Neural cell (in vitro differentiated cells): ENCODE measurements around the gene SEMA4B. TPM values are rescaled to one million over a fixed set of nuclear protein-coding genes. Genes with fewer than 3 reads are reported as not detected.

ENCODE experiments used
- H2AFZ ChIP-seq: fragments of 200-600, 300-800 bp; sonication (generic), shearing (Covaris generic); 2 replicates; pipeline ENCODE4 v1.6.0; 2014; ENCODE audit warnings: low read depth, mild to moderate bottlenecking, antibody characterized with exemption, low read length, moderate library complexity
- H3F3A ChIP-seq: fragments of 200-600 bp; shearing (Covaris generic); 2 replicates; pipeline ENCODE4 v1.6.1; 2016; ENCODE audit warnings: mild to moderate bottlenecking, moderate library complexity, mixed read lengths, antibody characterized with exemption, low read length; ENCODE audit not compliant: insufficient read depth, poor library complexity, severe bottlenecking
- H3K27ac ChIP-seq: fragments of 200-600, 300-800 bp; sonication (generic), shearing (Covaris generic); 2 replicates; pipeline ENCODE4 v1.5.1; 2014; ENCODE audit warnings: mild to moderate bottlenecking, low read length, moderate library complexity
- H3K27me3 ChIP-seq: fragments of 300-800, 200-600 bp; sonication (generic), shearing (Covaris generic); 2 replicates; pipeline ENCODE4 v1.6.0; 2014; ENCODE audit warnings: mild to moderate bottlenecking, low read depth, low read length, moderate library complexity; ENCODE audit not compliant: insufficient read depth
- H3K36me3 ChIP-seq: fragments of 300-800, 200-600 bp; sonication (generic), shearing (Covaris generic); 2 replicates; pipeline ENCODE4 v1.5.1; 2014; ENCODE audit warnings: mild to moderate bottlenecking, antibody characterized with exemption, low read length, moderate library complexity; ENCODE audit not compliant: insufficient read depth
- H3K4me2 ChIP-seq: fragments of 300-800, 200-600 bp; sonication (generic), shearing (Covaris generic); 2 replicates; pipeline ENCODE4 v1.6.0; 2014; ENCODE audit warnings: mild to moderate bottlenecking, low read length
- H3K4me3 ChIP-seq: fragments of 300-800, 200-600 bp; sonication (generic), shearing (Covaris generic); 2 replicates; pipeline ENCODE4 v1.5.1; 2014; ENCODE audit warnings: mild to moderate bottlenecking, low read length, moderate library complexity
- H3K79me2 ChIP-seq: fragments of 200-600 bp; shearing (Covaris generic); replicated peaks from 2 replicates; pipeline ENCODE4 v1.6.0; 2014; ENCODE audit warnings: mild to moderate bottlenecking, low read length, moderate library complexity; ENCODE audit not compliant: insufficient read depth
- H3K9ac ChIP-seq: fragments of 300-800, 200-600 bp; sonication (generic), shearing (Covaris generic); 2 replicates; pipeline ENCODE4 v1.6.1; 2016; ENCODE audit warnings: mild to moderate bottlenecking, low read length, mixed read lengths
- H3K9me2 ChIP-seq: fragments of 200-600 bp; shearing (Covaris generic); 2 replicates; pipeline ENCODE4 v1.6.1; 2016; ENCODE audit warnings: mild to moderate bottlenecking, low read length, mixed read lengths; ENCODE audit not compliant: insufficient read depth
- H3K9me3 ChIP-seq: fragments of 200-600, 300-800 bp; sonication (generic), shearing (Covaris generic); 2 replicates; pipeline ENCODE4 v1.6.1; 2016; ENCODE audit warnings: mild to moderate bottlenecking, mixed run types, low read length, moderate library complexity, mixed read lengths
- H4K20me1 ChIP-seq: fragments of 200-600 bp; shearing (Covaris generic); 2 replicates; pipeline ENCODE4 v1.6.1; 2016; ENCODE audit warnings: mild to moderate bottlenecking, mixed run types; ENCODE audit not compliant: insufficient read depth
- CTCF ChIP-seq: fragments of 450-650 bp; IDR thresholded peaks from 2 replicates; pipeline ENCODE4 v1.5.1; 2014; ENCODE audit warnings: antibody characterized with exemption, mild to moderate bottlenecking, moderate library complexity; ENCODE audit not compliant: poor library complexity, severe bottlenecking
- EP300 ChIP-seq: fragments of 450-650 bp; conservative IDR thresholded peaks from 2 replicates; pipeline ENCODE4 v1.6.1; 2014; ENCODE audit warnings: antibody characterized with exemption, mild to moderate bottlenecking, moderate library complexity; ENCODE audit not compliant: poor library complexity, severe bottlenecking
- EZH2 ChIP-seq: fragments of 200-600, 300-800 bp; shearing (Covaris generic), sonication (generic); IDR thresholded peaks from 2 replicates; pipeline ENCODE4 v1.6.1; 2014; ENCODE audit warnings: antibody characterized with exemption, low read length, borderline replicate concordance, mild to moderate bottlenecking; ENCODE audit not compliant: insufficient read depth, poor library complexity, severe bottlenecking
- MXI1 ChIP-seq: fragments of 450-650 bp; conservative IDR thresholded peaks from 2 replicates; pipeline ENCODE4 v1.6.1; 2014; ENCODE audit warnings: antibody characterized with exemption, mild to moderate bottlenecking; ENCODE audit not compliant: poor library complexity, severe bottlenecking
- POLR2AphosphoS5 ChIP-seq: IDR thresholded peaks from 2 replicates; pipeline ENCODE4 v1.6.1; 2012
- RAD21 ChIP-seq: fragments of 450-650 bp; conservative IDR thresholded peaks from 2 replicates; pipeline ENCODE4 v1.6.1; 2014; ENCODE audit warnings: antibody characterized with exemption, mild to moderate bottlenecking, moderate library complexity
- REST ChIP-seq: IDR thresholded peaks from 2 replicates; pipeline ENCODE4 v1.6.1; 2012; ENCODE audit warnings: borderline replicate concordance
- SMC3 ChIP-seq: fragments of 450-650 bp; conservative IDR thresholded peaks from 2 replicates; pipeline ENCODE4 v1.6.1; 2014; ENCODE audit warnings: antibody characterized with exemption, mild to moderate bottlenecking, moderate library complexity; ENCODE audit not compliant: poor library complexity
- TAF1 ChIP-seq: IDR thresholded peaks from 2 replicates; pipeline ENCODE4 v1.6.1; 2012; ENCODE audit warnings: low read depth
- polyA plus RNA-seq: library from polyadenylated mRNA; depleted of rRNA; stranded (reverse); fragments of >200 nt; gene quantifications from 2 replicates; pipeline ENCODE4 v1.2.3, GENCODE V29; 2014

The SEMA4B gene
- polyA plus RNA-seq, 1 donor from 2014 or later = 11.0 TPM

DNA sequence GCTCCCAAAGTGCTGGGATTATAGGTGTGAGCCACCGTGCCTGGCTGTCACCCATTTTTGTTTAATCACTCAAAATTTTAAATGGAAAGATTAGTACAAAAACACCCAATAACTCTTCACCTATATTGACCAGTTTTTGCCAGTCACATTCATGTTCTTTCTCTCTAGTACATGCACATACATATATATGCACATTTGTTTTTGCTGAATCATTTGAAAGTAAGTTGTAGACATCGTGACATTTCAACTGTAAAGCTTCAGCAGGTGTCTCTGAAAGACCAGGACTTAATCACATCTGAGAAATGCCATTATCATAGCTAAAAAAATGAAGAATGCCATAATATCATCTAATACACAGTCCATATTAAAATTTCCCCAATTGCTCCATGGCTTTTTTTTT, 6.5 kb upstream of the SEMA4B start:
- no peak overlapping the region for H3K27ac ChIP-seq
- H4K20me1 ChIP-seq = no peaks in the 10 kb centered on the region
- TF ChIP-seq EP300 = no peak
- no peak for TF ChIP-seq CTCF
- TF ChIP-seq SMC3 = no peak
- TF ChIP-seq EZH2 = no peak
- no peak for TF ChIP-seq POLR2AphosphoS5
- no peak for TF ChIP-seq TAF1
- TF ChIP-seq RAD21 = no peak
- TF ChIP-seq MXI1 = no peak
- TF ChIP-seq REST = no peak
- no peak overlapping the region for H3K9ac ChIP-seq
- H3K27me3 ChIP-seq = no peaks in the 10 kb centered on the region
- H3K36me3 ChIP-seq = no peaks in the 10 kb centered on the region
- H3K4me3 ChIP-seq = no peak overlapping the region
- H3K9me2 ChIP-seq = no peaks in the 10 kb centered on the region
- no peaks in the 10 kb centered on the region for H3F3A ChIP-seq
- H3K4me2 ChIP-seq = no peak overlapping the region
- H3K79me2 ChIP-seq = no peaks in the 10 kb centered on the region
- H2AFZ ChIP-seq = no peak overlapping the region
- H3K9me3 ChIP-seq = no peaks in the 10 kb centered on the region

GRCh38 chr15:90200534-90201129, 498 bp upstream of the SEMA4B start:
- peak overlapping the region; percentile 89 for H3K4me3 ChIP-seq
- peak overlapping the region; percentile 52 for H3K27ac ChIP-seq
- H3K79me2 ChIP-seq = peaks cover 28% of the 10 kb centered on the region
- peak overlapping the region; percentile 1 for H3K4me2 ChIP-seq
- H3F3A ChIP-seq = no peaks in the 10 kb centered on the region
- peak overlapping the region; percentile 91 for H3K9ac ChIP-seq
- no peaks in the 10 kb centered on the region for H3K36me3 ChIP-seq
- H2AFZ ChIP-seq = peak overlapping the region; percentile 88
- no peaks in the 10 kb centered on the region for H3K9me3 ChIP-seq
- H3K27me3 ChIP-seq = no peaks in the 10 kb centered on the region
- no peaks in the 10 kb centered on the region for H4K20me1 ChIP-seq
- TF ChIP-seq MXI1 (no peak), REST (no peak), EZH2 (no peak), SMC3 (no peak), EP300 (no peak), RAD21 (no peak), TAF1 (no peak), POLR2AphosphoS5 (no peak), CTCF (no peak)
- H3K9me2 ChIP-seq = no peaks in the 10 kb centered on the region
